ENCODE measurements around the gene APBB2.
A peak's percentile ranks its signal among the peaks of the same experiment; 100 is the strongest.
"Not testable (repeated sequence)": the region's sequence is repeated elsewhere in the genome, so short reads cannot be mapped to it uniquely, and the experiment has no call there.

The APBB2 gene

DNA sequence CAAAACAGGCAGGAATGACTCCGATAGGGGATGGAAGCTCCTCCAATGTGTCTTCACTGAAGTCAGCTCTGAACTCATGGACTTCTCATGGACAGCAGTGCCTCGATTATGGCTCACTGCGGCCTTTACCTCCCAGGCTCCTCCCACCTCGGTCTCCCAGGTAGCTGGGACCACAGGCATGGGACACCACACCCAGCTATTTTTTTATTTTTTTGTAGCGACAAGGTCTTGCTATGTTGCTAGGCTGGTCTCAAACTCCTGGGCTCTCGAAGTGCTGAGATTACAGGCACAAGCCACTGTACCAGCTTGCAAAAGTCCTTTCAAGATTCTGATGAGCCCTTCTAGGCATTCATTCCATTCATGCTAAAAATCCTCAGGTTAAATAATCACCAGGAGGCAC, 283.1 kb downstream of the APBB2 start:
- DNase-seq = no peak

DNA sequence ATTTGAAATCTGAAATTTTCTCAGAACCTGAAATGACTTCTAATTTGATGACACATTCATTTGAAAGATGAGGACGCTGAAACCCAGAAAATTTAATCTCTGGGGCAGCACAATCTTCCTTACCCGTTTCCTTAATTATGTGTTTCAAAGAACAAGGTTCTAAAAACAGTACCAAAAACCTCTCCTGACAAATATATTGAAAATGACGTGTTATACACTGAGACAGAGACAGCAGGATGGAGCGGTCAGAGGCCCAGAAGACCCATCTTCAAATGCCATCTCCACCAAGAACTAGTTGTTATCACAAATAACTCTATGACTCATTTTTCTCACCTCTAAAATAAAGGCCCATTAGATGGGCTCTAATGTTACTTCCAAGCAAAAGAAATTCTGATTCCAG, 287.3 kb downstream of the APBB2 start:
- no peak for DNase-seq

DNA sequence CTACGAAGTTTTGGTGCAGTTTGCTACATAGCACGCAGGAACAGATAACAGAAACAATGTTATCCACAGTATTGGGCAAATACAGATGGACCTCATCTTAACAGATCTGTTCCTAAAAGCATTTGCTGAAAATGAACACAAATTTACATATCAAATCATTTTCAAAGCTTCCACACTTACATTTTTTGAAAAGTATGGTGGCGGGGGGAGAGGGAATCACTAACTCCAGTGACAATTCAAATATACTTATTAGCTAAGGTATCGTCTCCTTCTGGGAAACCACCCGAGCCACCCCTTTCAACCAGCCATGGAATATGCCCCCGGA, 289.6 kb downstream of the APBB2 start:
- no peak for DNase-seq

DNA sequence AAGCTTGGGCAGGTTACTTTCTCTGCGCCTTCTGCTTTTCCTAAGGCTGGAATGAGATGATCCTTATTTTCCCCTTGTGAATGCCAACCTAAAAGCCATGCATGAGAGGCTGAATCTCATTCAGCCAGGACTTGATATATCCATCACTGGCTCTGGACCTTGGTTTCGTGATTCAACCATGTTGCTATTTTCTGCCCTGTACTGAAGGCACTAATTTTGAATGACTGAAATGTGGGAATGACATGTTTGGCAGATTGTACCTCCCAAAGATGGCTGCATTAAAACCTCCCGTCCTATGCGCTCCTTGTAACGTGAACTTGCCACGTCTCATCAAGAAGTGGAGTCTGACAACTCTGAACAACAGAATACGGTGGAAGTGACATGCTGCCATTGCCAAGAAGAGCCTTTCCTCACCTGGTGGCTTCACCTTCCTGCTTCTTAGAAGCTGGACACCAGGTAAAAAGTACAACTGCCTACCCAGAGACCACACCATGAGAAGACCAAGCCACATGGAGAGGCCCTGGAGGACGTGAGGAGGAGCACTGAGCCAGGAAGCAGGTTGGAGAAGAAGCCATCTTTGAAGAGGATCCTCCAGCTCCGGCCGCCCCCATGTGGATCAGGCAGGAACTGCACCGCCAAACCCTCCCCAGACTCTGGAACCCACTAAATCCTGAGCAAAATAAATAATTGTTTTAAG, 290.1 kb downstream of the APBB2 start:
- peak; percentile 41 for DNase-seq

DNA sequence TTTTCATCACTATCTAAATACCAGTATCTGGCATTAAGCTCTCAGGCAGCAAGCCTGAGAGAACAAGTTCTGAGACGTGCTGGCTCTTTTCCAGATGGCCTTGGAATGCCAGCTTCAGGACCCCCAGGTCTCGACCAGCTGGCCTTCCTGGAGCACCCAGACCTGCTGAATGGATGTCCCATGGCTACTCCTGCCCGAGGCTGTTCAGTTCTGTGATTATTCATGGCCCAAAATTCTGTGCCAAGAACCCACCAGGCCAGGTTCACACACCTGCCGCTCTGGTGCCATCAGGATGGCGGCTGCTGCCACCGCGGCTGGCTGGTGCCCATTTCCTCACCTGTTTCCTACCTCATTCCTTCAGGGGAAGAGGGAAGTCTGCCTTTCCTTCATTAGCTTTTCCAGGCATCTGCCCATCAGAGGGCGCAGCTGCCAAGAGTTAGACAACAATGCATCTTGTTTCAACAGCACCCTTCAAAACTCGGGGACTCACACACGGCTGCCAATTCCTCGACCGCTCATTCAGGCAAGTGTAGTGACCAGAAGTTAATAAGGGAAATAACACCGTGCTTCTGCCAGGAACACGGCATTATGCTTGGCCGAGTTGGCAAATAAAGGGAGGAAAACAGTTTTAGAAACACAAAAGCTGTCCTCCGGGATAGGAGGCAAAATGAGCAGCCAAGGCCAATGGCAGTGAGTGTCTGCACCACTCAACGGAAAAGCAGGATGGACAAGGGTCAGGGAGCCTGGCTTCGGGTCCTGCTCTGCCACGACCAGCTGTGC, 290.8 kb downstream of the APBB2 start:
- no peak for DNase-seq

DNA sequence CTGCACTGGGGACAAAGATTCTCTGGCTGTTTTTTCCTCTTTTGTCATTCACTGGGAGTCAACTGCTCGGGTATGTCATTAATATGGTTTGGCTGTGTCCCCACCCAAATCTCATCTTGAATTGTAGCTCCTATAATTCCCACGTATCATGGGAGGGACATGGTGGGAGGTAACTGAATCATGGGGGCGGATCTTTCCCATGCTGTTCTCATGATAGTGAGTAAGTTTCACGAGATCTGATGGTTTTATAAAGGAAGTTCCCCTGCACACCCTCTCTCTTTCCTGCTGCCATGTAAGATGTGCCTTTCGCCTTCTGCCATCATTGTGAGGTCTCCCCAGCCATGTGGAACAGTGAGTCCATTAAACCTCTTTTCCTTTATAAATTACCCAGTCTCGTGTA, 294.4 kb downstream of the APBB2 start:
- not testable (repeated sequence) for DNase-seq

DNA sequence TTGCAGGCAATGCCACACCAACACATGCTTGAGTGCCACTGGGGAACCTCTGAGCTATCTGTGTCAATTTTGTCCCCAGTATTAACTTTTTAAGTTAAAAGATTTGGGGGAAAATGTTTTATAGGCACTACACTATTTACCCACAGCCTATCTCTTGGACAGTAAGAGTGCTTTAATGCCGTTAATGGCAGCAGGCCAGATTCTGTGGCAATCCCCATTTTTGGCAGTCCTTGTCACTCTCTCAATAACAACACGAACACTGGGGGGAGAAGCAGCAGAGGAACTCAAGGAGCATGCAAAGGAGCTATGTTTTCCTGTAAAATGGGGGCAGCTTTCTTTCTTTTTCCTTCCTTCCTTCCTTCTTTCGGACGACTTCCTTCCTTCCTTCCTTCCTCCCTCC, 296.0 kb downstream of the APBB2 start:
- DNase-seq = no peak

DNA sequence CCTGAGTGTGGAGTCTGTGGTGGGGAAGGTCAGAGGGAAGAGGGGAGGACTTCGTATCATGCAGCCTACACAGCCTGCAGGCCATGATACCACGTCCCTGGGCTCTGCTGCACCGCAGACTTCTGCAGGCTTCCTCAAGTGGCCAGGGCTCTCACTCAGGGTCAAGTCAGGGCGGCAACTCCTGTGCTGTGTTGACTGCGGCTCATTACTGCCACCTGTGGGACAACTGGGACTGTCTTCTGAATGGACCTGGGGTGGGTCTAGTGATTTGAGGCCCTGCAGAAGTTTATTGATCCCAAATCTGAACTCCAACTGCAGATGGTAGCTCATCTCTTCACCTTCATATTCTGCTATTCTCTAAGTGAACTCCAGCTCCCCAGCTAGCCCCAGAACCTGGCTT, 297.5 kb downstream of the APBB2 start:
- DNase-seq = no peak

DNA sequence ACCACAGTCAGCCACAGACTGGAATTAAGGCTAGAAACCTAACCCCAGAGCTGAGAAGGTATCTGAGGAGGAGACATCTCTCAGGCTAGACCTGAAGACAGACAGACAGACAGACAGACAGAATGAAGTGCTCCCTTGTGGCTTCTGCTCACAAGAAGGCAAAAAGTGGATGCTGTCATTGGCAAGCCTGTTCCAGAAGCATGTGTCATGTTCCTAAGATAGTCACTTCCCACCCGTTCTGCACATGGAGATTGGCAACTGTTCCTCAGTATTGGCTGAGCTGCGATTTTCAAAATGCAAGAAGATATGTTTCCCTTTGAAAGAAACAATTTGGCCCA, 298.2 kb downstream of the APBB2 start:
- DNase-seq = no peak

DNA sequence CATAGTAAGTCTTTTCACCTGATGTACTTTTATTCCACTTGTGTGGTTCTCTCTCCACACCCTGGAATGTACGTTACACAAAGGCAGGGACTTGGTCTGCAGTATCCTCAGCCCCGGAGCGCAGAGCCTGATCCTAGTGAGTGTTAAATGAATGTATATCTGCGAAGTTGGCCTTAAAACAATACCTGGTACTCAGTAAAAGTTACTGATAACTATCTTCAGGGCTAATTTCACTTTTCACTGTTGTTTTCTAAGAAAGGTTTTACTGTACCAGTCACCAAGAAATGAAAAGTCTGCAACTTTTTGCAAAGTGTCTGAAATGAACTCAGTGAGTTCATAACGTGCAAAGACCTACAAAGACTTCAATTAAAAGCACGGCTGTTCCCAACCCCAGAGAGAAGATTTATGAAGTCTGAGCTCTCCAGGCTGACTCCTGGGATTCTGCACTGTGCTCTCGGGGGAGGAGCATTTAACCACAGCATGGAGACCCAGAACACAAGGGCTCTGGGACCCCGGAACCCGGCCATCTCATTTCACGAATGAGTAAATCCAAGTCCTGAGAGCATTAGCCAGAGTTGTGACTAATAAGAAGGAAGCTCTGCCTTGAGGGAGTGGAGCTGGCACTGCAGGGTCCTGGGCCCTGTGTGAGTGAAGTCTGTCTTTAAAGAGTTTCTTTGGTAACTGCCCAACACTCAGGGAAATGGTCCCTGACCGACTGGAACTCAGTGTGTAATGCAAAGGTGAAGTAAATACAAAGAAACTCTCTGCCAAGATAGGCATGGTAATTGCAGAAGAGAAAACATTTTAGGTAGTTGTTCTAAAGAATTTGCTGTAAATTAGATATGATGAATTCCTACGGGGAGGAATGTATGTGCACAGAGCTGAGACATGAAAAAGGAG, 298.8 kb downstream of the APBB2 start:
- DNase-seq = no peak

DNA sequence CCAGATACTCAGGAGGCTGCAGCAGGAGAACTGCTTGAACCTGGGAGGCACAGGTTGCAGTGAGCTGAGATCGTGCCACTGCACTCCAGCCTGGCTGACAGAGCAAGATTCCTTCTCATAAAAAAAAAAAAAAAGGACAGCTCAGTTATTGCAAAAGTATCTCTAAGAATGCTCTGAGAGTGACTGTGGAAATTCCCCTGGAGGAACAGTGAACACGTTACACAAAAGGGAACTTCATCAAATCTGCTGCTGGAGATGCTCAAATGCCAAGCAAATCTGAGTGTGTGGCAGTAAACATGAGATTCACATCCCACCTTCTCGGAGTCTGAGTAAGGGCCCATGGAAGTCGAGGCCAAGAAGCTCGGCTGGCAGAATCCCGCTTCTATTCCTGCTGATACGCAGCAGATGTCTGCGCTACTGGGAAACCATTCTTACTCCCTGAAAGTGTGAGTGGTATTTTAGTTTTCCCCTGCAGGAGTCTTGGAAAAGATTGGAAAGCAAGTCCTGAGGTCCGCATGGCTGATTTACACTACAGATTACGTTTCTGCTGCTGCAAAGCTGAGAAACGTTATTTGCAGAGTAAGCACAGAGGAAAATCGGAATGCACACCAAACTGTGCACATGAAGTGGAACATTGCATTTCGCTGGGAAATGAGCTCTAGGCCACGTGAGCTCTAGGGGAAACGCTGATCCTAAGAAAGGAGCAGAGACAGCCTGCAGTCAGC, 301.7 kb downstream of the APBB2 start:
- no peak for DNase-seq

DNA sequence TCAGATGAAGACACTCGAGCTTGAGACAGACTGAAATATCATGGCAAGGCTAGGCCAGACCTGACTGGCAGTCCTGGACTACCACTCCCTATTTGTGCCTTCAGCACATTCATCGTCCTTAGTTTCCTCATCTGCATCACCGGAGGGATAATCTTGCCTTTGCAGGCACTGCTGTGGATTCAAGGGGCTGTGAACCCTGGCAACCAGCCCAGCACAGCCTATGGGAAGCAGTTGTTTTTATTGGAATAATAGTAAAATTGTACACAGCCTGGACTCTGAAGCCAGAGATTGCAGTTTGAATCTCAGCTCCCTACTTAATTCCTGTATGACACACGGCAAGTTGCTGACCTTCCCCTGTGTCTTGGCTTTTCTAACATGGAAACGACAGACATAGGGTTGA, 303.6 kb downstream of the APBB2 start:
- DNase-seq = no peak

DNA sequence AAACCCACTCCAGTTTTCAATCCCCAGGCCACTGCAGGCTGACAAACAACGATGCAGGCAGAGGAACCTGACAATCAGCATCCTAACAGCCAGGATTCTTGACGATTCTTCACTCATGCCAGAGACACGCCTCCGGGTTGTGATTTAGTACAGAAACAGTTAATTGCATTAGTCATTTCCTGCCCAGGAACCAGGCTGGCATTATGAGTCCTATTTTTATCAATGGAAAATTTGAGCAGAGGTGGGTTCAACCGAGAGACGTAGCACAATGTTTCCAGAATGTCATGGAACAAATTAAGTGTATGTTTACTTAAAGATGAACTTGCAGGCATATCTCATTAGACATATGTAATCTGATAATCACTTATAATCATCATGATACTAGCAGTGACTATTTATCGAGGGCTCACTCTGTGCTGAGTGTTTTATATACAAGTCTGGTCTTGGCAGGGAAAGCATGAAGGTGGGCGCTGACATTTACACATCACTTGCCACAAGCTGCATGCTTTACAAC, 304.9 kb downstream of the APBB2 start:
- no peak for DNase-seq

DNA sequence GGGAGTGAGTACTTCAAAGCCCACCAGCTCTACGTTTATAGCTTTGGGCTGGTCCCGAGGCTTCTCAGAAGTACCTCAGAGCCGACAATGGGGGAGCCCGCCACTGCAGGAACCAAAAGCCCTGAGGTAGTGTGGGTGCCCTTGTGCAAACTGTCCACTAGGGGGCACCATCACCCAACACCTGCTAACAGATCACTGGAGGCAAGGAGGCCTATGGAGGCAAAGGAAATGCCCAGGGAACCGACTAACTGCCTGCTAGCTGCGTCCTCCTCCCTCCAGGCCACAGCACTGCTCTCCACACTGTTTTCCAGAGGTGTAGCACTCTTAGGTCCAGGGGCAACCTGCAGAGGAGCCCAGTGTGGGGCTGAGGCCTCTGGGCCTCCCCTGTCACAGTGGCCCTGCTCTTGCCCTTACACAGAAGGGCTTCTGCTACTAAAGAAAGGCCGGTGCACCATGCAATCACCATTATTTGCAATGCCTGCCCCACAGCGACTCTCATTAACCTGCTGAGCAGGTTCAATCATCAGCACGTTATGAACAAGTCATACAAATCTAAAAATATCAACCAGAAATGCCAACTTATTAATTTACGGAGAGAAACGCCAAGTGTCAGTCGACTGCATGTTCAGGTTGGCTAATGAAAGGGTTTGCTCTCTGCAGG, 305.5 kb downstream of the APBB2 start:
- DNase-seq = peak; percentile 37

DNA sequence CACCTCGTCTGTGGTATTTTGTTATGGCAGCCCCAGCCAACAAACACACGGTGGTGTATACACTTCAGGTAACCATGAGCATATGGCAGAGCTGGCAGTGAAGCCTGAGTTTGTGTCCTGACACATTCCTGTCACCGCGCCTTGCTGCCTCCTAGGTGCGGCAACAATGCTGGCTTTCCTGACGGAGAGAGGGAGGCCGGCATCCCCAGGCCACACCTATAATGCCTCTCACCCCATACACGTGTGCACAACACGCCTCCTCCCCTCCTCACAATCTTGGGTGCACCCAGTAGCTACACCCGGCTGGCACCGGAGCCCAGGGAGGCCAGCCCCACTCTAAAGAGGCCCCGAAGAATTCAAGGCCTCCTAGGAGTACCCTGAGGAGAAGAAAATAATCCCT, 306.0 kb downstream of the APBB2 start:
- no peak for DNase-seq

DNA sequence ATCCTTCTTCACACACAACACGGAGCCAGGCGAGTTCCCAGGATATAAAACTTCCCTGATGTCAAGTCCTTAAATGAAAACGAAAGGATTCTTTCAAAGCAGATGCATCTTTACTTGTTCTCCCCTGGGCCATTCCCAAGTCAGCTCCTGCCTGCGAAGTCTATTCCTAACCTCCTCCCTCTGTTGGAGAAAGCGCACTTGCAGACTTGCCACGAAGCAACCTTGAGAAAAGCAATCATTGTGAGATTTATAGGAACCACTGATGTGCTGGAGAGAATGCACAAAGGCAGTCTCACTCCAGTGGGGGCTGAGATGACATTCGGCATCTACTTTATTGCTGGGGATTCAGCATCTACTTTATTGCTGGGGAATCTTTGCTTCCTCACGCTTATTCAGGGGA, 308.9 kb downstream of the APBB2 start:
- no peak for DNase-seq

DNA sequence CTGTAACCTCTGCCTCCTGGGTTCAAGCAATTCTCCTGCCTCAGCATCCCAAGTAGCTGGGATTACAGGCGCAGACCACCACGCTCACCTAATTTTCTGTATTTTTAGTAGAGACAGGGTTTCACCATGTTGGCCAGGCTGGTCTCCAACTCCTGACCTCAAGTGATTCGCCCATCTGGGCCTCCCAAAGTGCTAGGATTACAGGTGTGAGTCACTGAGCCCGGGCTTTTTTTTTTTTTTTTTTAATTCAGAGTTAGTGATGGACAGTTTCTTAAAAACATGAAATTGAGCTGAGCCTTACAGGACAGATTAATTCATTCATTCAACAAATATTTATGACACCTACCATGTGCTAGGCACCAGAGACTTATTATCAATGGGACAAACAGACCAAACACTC, 313.8 kb downstream of the APBB2 start:
- not testable (repeated sequence) for DNase-seq

DNA sequence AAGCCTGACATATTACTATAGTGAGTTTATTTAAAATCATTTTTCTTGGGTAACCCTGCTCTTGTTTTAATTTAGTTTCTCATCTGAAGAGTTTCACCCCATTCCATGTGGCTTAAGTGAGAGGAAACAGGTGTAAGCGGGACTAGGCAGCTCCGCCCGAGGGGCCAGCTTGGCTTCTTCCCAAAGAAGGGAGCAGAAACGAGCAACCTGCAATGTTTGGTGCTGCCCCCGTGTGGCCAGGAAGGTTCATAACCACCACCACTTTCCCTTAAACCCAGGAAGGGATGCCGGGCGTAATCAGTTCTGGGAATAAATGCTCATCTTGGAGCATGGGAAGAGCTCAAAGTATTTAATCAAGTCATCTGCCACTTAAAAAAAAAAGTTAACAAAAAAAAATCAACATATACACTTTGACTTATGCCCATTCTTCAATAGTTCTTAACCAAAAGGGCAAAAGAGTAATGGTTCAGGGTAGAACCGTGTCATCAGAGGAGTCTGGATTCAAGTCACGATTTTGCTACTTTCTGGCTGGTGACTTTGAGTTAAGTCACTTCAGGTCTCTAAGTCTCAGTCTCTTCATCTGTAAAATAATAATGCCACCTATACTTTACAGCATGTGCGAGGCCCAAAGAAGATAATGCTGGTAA, 316.7 kb downstream of the APBB2 start:
- peak; percentile 48 for DNase-seq

DNA sequence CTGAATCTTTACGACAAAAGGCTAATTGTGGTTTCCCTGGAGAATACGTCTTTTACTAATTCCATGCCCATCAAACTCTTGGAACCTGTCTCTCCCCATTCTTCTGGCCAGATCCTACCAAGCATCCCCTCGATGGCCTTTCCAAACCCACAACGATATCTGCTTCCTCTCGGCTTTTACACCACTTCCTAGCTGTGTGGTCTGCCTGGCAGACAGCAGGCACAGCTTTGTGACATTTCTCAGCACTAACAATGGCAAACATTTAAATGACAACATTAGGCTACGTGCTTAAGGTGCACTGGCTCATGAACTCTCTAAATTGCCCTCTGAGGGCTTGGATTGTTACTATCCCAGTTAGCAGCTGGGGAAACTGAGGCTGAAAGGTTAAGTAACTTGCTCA, 323.6 kb downstream of the APBB2 start:
- DNase-seq = no peak

DNA sequence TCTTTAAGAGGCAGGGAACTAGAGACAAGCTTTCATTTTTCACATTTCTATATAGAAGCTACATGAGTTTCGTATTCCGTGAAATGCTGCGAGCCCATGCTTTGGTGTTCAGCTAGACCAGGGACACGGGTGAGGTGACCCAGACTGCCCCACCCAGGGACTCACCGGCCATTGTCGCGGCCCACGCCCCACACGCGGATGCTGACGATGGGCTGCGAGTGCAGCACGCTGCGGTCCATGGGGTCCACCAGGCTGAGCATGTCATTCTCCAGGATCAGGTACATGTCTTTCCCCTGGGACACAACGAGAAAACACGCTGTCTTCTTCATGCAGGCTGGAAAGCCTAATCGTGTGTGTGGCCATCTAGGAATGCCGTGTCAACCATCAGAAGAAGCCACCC, 324.1 kb downstream of the APBB2 start:
- DNase-seq = no peak

DNA sequence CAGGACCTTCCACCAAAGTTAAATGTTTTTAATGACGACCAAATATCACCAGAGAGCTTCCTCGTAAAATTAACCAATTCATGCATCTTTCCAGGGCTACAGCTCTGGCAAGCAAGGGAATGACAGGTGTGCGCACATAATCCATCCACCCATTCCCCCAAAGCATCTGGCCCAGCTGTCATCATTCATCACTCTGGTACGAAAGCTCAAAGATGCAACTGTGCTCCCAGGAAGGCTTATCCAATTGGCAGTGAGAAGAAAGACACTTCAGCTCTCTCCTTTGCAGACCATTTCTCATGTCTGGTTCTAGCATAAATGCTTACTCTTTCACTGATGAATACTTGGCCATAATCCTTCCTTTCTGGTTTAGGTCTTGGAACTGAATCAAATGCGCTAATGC, 325.4 kb downstream of the APBB2 start:
- DNase-seq = no peak

DNA sequence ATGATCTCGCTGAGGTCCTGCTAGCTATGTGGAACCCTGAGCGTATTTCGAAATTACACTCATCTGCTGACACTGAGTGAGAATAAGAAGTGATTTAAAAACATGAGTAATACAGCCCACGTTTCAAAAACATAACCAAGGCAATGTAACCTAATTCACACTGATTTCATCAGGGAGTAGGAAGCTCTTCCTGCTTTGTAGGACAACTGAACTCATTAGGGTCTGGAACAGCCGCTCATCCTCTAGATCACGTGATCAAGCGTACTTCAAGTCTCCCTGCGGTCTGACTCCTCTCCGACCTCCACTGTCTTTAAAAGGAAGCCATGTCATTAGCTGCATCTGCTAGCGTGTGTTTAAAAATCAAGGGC, 326.6 kb downstream of the APBB2 start:
- no peak for DNase-seq
